ENCODE measurements around the gene GTF2B. TPM values are rescaled to one million over a fixed set of nuclear protein-coding genes. Genes with fewer than 3 reads are reported as not detected.
A peak's percentile ranks its signal among the peaks of the same experiment; 100 is the strongest.

Gene GTF2B
- total and polyA plus RNA-seq, 2 of the 4 experiments (the other 2 are of a cell fraction) = 32.0 to 41.0 TPM

DNA sequence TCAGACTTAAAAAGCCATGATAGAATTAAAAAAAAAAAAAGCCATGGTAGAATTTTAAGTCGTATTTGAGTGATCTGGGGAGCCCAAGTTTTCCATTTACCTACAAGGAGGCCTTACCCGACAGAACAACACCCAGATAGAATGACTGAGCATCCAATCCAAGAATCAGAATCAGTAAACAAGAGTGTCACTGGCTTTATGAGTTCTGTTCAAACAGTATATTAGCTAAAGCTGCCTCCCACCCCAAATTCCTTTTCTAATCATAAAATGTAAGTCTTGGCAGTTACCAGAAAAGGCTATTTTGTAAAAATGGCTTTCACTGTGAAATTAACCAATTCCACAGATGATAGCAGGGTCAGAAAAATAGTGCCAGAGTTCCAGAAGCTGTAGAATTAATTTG lies 1.2 kb downstream of the GTF2B start:
- in situ Hi-C loops (cut with MboI; ENCODE audit: low sequenced_read_pairs) = no loop called here
- Histone ChIP-seq H2AFZ (replicated peaks; ENCODE audit: low read length, poor library complexity) (no peak overlapping the region), H3K27ac (ENCODE audit: insufficient read depth, low read length) (no peak overlapping the region), H4K20me1 (ENCODE audit: insufficient read depth, low read length) (peaks cover 17% of the 10 kb centered on the region; the same call in 1 of the 2 replicates), H2BK5ac (ENCODE audit: low read depth, low read length, poor library complexity, severe bottlenecking) (no peak overlapping the region), H3K36me3 (ENCODE audit: control insufficient read depth, insufficient read depth, low read length) (peaks cover 7% of the 10 kb centered on the region; the same call in 1 of the 2 replicates), H2BK15ac (ENCODE audit: low read depth, low read length) (no peak overlapping the region), H2BK20ac (ENCODE audit: low read depth, low read length) (no peak overlapping the region), H4K8ac (ENCODE audit: low read depth in 2 of 2, low read length in 2 of 2) (no peak overlapping the region), H3K9ac (ENCODE audit: low read depth, low read length) (peak overlapping the region; percentile 85; the same call in 1 of the 2 replicates), H3K4me2 (ENCODE audit: low read depth, low read length) (peak overlapping the region; percentile 99), H3K18ac (ENCODE audit: low read depth, low read length) (no peak overlapping the region), H2BK120ac (ENCODE audit: low read depth, low read length) (no peak overlapping the region), H4K5ac (ENCODE audit: low read depth, low read length) (no peak overlapping the region), H3K4ac (ENCODE audit: low read depth, low read length) (no peak overlapping the region), H3K9me3 (ENCODE audit: control insufficient read depth, insufficient read depth, low read length) (no peaks in the 10 kb centered on the region), H3K79me1 (ENCODE audit: low read depth in 1 of 2, low read length in 2 of 2) (peaks cover 5 to 18% of the 10 kb centered on the region in 2 experiments; a peak in 3 of 4 replicates), H3K4me3 (ENCODE audit: insufficient read depth, low read depth, low read length) (peak overlapping the region; percentile 76), H3K56ac (ENCODE audit: extremely low read depth, insufficient read depth, low read length) (no peak overlapping the region), H3K23ac (ENCODE audit: low read depth, low read length) (peak overlapping the region; percentile 54; the same call in 1 of the 2 replicates), H3K9me1 (ENCODE audit: insufficient read depth, low read length) (no peaks in the 10 kb centered on the region), H2AK5ac (ENCODE audit: low read depth, low read length) (no peak overlapping the region), H3K4me1 (ENCODE audit: control insufficient read depth, insufficient read depth, low read length) (no peaks in the 10 kb centered on the region), H4K91ac (ENCODE audit: insufficient read depth, low read depth, low read length) (no peak overlapping the region), H3K27me3 (ENCODE audit: control insufficient read depth, insufficient read depth, low read length) (no peaks in the 10 kb centered on the region), H3K14ac (replicated peaks; ENCODE audit: low read depth, low read length) (no peak overlapping the region), H2AK9ac (replicated peaks; ENCODE audit: low read depth, low read length, poor library complexity) (no peak overlapping the region)
- WGBS, 2 experiments (ENCODE audit: extremely low coverage in 2 of 2, insufficient read length in 1 of 2) = no CpG with 5 or more reads among the region's 2 CpGs
- BruUV-seq (replicated peaks) = TSS peak; percentile 57
- dilution Hi-C loops (cut with HindIII; ENCODE audit: low sequenced_read_pairs, unreplicated experiment) = no loop called here
- ATAC-seq (ENCODE audit: low read depth) = no peak
- TF ChIP-seq POLR2A (IDR thresholded peaks at IDR 0.05; ENCODE audit: low read depth, low read length) (no peak), BHLHE40 (IDR thresholded peaks at IDR 0.05; ENCODE audit: low read depth, low read length) (no peak), RCOR1 (IDR thresholded peaks at IDR 0.05; ENCODE audit: insufficient replicate concordance, low read length) (no peak), FOS (IDR thresholded peaks at IDR 0.05; ENCODE audit: low read depth, low read length) (no peak), MAFK (IDR thresholded peaks at IDR 0.05; ENCODE audit: low read depth, low read length) (no peak), NFE2L2 (IDR thresholded peaks at IDR 0.05; ENCODE audit: low read depth, low read length) (no peak), SMC3 (IDR thresholded peaks at IDR 0.05; ENCODE audit: low read depth, low read length) (no peak)
- TF ChIP-seq, protein P1, sequence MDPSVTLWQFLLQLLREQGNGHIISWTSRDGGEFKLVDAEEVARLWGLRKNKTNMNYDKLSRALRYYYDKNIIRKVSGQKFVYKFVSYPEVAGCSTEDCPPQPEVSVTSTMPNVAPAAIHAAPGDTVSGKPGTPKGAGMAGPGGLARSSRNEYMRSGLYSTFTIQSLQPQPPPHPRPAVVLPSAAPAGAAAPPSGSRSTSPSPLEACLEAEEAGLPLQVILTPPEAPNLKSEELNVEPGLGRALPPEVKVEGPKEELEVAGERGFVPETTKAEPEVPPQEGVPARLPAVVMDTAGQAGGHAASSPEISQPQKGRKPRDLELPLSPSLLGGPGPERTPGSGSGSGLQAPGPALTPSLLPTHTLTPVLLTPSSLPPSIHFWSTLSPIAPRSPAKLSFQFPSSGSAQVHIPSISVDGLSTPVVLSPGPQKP (IDR thresholded peaks at IDR 0.05; ENCODE audit: borderline replicate concordance, low read depth, low read length) = no peak
- POLR2A ChIA-PET (ENCODE audit: unreplicated experiment) = interaction anchor here (0.6 kb wide), 1 partner anchor 60 kb away, joined by 3 read pairs; no protein-coding TSS in a partner anchor
- no peak for DNase-seq
- intact Hi-C loops (cut with micrococcal nuclease) = loop anchor here (5.0 kb wide), 1 partner anchor 233 kb away; no protein-coding TSS in a partner anchor
- CTCF ChIA-PET = no interaction called here

Measured in IMR-90 (cell line).